Prostate gland (tissue), 2 donors: ENCODE measurements around the gene PAFAH1B1. TPM values are rescaled to one million over a fixed set of nuclear protein-coding genes. Genes with fewer than 3 reads are reported as not detected.

Source experiments
- DNase-seq: peaks from one replicate; pipeline ENCODE4 v3.0.0-alpha.2; 2019; ENCODE audit warnings: low spot score
- H3K27ac ChIP-seq, 2 donors: fragments of 200-600 bp; sonication (generic); 2 replicates each; pipeline ENCODE4 v1.5.1; 2017 to 2019
- H3K27me3 ChIP-seq: fragments of 200-600 bp; sonication (generic); replicated peaks from 2 replicates; pipeline ENCODE4 v1.5.1; 2019; ENCODE audit not compliant: insufficient read depth
- H3K36me3 ChIP-seq, 2 donors: fragments of 200-600 bp; sonication (generic); 1 replicate in 1 of 2; 2 replicates in 1 of 2; pipeline versions ENCODE4 v1.5.1 to v1.8.1; 2017 to 2019
- H3K4me1 ChIP-seq: fragments of 200-600 bp; sonication (generic); replicated peaks from 2 replicates; pipeline ENCODE4 v1.5.1; 2019
- H3K4me3 ChIP-seq, 2 donors: fragments of 200-600 bp; sonication (generic); 2 replicates each; pipeline ENCODE4 v1.5.1; 2017 to 2019
- H3K9me3 ChIP-seq: fragments of 200-600 bp; sonication (generic); 2 replicates; pipeline ENCODE4 v1.5.1; 2017
- CTCF ChIP-seq, 4 experiments: fragments of 200-600 bp in 2 of 4; fragments of 450-650 bp in 2 of 4; sonication (generic) in 2 of 4; IDR thresholded peaks; 1 replicate in 3 of 4; 2 replicates in 1 of 4; pipeline ENCODE4 v1.5.1; 2016 to 2019; ENCODE audit warnings: antibody characterized with exemption in 4 of 4, mild to moderate bottlenecking in 2 of 4, moderate library complexity in 2 of 4
- POLR2A ChIP-seq: fragments of 450-650 bp; IDR thresholded peaks from one replicate; pipeline ENCODE4 v1.6.1; 2016; ENCODE audit warnings: antibody characterized with exemption, mild to moderate bottlenecking
- POLR2AphosphoS5 ChIP-seq: sonication (generic); formaldehyde crosslinking; IDR thresholded peaks from one replicate; pipeline ENCODE4 v1.6.1; 2017; ENCODE audit warnings: antibody characterized with exemption
- WGBS: methylation state at CpG from one replicate; pipeline ENCODE4 v1.1.5; 2018; 5-methylcytosine and 5-hydroxymethylcytosine counted together
- intact Hi-C: fragments of 100-400 bp; cut with DNase I; formaldehyde crosslinking; loops from one replicate; pipeline ENCODE4 v1.14.2; 2022
- total RNA-seq, 2 donors: library from RNA; depleted of rRNA; stranded (reverse); fragments of >200 nt; gene quantifications; one replicate each; pipeline ENCODE4 v1.1.0, GENCODE V29; 2016

The PAFAH1B1 gene
- total RNA-seq, 2 donors from 2014 or later = 47.9 to 92.9 TPM

- no peak overlapping the region for H3K27ac ChIP-seq
- H3K36me3 ChIP-seq = peaks cover 8 to 12% of the 10 kb centered on the region in 2 donors
Observed at GRCh38 chr17:2689411-2690164, 96.1 kb downstream of the PAFAH1B1 start.

GRCh38 chr17:2690165-2691068 lies 97.0 kb downstream of the PAFAH1B1 start:
- intact Hi-C loops = no loop called here
- no peak overlapping the region for H3K4me3 ChIP-seq
- H3K27me3 ChIP-seq = no peaks in the 10 kb centered on the region
- TF ChIP-seq POLR2A (no peak), POLR2AphosphoS5 (no peak), CTCF (IDR thresholded peaks at IDR 0.05) (no peak)
- no peaks in the 10 kb centered on the region for H3K4me1 ChIP-seq
- H3K27ac ChIP-seq = no peak overlapping the region
- 90% methylated on average over 52 of the region's 55 CpGs for WGBS
- no peaks in the 10 kb centered on the region for H3K9me3 ChIP-seq
- H3K36me3 ChIP-seq = peaks cover 8 to 15% of the 10 kb centered on the region in 2 donors
- no peak for DNase-seq

More at GRCh38 chr17:2689411-2690164, 96.1 kb downstream of the PAFAH1B1 start:
- no peak for DNase-seq
- no peak for TF ChIP-seq POLR2A
- TF ChIP-seq POLR2AphosphoS5 = no peak
- no peak for TF ChIP-seq CTCF (IDR thresholded peaks at IDR 0.05)
- Histone ChIP-seq H3K27me3 (no peaks in the 10 kb centered on the region), H3K9me3 (no peaks in the 10 kb centered on the region), H3K4me1 (no peaks in the 10 kb centered on the region), H3K4me3 (no peak overlapping the region)
- 69% methylated on average over 38 of the region's 40 CpGs for WGBS
- intact Hi-C loops = loop anchor here (10.0 kb wide), 1 partner anchor 175 kb away; the partner anchor contains the start of gene METTL16

GRCh38 chr17:2691069-2691871 lies 97.8 kb downstream of the PAFAH1B1 start:
- H3K27ac ChIP-seq = no peak overlapping the region
- intact Hi-C loops = no loop called here
- no peak overlapping the region for H3K4me3 ChIP-seq
- no peaks in the 10 kb centered on the region for H3K4me1 ChIP-seq
- no peaks in the 10 kb centered on the region for H3K9me3 ChIP-seq
- WGBS = 95% methylated on average over 62 of the region's 62 CpGs
- H3K36me3 ChIP-seq = peaks cover 8 to 16% of the 10 kb centered on the region in 2 donors
- TF ChIP-seq CTCF (IDR thresholded peaks at IDR 0.05) (no peak), POLR2AphosphoS5 (no peak), POLR2A (no peak)
- H3K27me3 ChIP-seq = no peaks in the 10 kb centered on the region
- DNase-seq = no peak

GRCh38 chr17:2691965-2692780 lies 98.7 kb downstream of the PAFAH1B1 start:
- TF ChIP-seq POLR2AphosphoS5 (no peak), CTCF (IDR thresholded peaks at IDR 0.05) (no peak), POLR2A (no peak)
- Histone ChIP-seq H3K36me3 (peaks cover 8 to 23% of the 10 kb centered on the region in 2 donors), H3K27ac (no peak overlapping the region), H3K4me3 (no peak overlapping the region), H3K27me3 (no peaks in the 10 kb centered on the region), H3K4me1 (no peaks in the 10 kb centered on the region), H3K9me3 (no peaks in the 10 kb centered on the region)
- intact Hi-C loops = no loop called here
- DNase-seq = no peak
- WGBS = 91% methylated on average over 59 of the region's 71 CpGs
